Stimulated activated naive CD4-positive, alpha-beta T cell treated with Interleukin-2 at 50 U/mL for 16 hours (primary cell): Measurements from ENCODE around the gene REEP3.

ENCODE experiments used
- DNase-seq: peaks from one replicate; lab custom pipeline; 2025; lab: John Stamatoyannopoulos, UW

The REEP3 gene

DNA sequence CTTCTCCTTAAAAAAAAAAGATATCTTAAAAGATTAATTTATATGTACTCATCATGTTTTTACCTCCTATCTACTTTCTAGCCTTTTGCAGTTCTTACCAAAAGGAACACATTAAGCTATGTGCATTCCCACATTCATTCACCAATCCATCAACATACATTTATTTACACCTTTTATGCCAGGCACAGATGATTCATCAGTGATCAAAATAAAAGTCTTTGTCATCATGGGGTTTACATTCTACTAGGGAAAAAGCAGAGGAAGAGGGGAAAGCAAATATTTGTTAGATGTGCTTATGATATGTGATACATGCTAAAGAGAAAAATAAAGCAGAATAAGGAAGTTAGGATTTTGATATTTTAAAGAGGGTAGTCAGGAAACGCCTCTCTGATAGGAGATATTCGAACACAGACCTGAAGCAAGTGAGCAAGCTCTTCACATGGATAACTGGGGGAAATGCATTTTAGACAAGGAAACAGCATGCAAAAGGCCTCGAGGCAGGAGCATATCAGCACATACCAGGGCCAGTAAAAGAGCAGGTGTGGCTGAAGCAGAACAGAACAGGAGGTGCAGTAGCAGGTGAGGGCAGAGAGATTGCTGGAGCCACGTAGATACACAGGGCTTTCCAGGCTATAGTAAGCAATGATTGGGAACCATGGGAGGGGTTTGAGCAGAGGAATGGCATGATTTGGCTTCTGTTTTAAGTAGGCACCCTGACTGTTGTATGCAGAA is 67.4 kb downstream of the REEP3 start:
- DNase-seq = no peak

GRCh38 chr10:63591600-63592379 is 70.6 kb downstream of the REEP3 start:
- DNase-seq = no peak

DNA sequence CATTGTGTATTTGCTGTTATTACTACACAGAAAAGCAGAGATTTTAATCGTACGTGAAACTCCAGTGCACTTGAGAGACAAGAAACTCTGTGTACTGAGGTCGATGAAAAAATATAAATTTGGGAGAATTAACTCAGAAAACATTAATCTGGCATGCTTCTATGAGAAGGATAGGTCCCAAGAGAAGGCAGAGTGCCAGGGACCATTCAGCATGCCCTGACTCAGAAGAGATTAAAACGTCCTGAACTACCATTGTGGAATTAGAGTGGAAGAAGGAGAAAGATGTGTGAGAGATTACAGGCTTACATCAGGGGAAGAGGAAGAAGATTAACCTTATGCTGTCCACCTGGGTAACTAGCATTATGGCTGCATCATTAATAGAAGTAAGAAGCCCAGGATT is 72.4 kb downstream of the REEP3 start:
- no peak for DNase-seq

- DNase-seq = no peak
These were observed 73.9 kb downstream of the REEP3 start for GRCh38 chr10:63595072-63595471.

DNA sequence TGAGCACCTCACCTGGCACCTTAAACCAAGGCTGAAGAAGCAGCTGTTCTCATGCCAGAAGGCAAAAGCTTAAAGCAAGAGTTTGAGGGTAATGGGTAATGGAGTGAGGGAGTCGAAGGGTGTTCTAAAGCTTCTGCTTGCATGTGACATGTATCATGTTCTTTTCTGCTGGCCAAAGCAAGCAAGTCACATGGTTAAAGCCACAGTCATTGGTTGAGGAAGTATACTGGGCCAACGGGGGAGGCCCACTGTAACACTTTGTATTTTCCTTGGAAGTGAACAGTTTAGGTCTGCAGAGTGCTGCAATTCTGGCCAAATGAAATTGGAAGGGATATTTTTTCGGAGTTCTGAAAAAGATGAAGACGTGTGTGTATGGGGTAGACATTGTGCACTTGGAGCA is 75.7 kb downstream of the REEP3 start:
- no peak for DNase-seq

- DNase-seq = no peak
These were observed 79.3 kb downstream of the REEP3 start for GRCh38 chr10:63600540-63600939.

DNA sequence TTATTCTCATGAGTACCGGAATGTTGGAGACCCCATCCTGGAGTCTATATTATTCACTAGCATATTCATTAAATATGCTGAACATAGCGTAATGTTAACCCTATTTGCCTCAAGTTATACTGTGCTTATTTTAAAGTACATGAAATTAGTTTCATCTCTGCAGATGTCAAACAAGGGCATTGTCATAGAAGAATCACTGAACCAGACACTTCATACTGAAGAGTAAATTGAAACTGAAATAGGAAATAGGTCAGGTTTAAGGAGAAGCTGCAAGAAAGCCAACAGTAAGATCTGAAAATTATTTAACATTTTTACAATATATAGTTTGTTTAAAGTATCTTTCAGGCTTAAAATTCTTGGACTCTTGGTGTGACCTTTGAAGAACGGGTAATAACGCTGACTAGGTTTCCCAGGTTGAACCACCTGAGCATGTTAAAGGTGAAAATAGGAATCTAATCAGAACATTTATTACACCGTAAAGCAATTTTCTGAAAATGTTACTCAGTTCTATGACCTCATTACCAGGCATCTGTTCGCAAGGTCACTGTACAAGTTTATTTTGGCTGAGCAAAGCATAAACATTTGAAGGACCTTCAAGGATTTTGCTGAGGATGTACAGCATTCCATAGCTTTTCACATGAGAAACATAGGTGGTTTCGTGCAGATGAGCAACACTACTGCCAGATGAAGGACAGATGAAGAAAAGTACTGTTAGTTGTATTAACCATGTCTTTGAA is 82.7 kb downstream of the REEP3 start:
- no peak for DNase-seq

GRCh38 chr10:63605197-63605967 is 84.2 kb downstream of the REEP3 start:
- DNase-seq = no peak

DNA sequence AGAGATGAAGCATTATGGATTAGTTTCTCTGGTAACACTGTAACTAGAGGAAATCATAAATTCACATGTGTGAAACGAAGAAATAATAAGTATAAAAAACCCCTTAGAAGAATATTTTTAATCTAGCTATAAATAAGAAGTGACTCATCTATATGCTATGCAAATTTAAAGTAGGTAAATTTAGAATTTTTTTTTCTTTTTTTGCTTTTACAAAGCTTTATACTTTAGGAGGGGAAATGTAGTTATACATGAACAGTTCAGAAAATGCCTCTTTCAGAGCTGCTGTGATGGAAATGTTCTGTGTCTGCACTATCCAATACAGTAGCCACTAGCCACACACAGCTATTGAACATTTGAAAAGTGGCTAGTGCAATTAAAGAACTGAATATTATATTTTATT is 87.3 kb downstream of the REEP3 start:
- DNase-seq = no peak

- no peak for DNase-seq
These were observed 89.9 kb downstream of the REEP3 start for GRCh38 chr10:63611078-63611477.

DNA sequence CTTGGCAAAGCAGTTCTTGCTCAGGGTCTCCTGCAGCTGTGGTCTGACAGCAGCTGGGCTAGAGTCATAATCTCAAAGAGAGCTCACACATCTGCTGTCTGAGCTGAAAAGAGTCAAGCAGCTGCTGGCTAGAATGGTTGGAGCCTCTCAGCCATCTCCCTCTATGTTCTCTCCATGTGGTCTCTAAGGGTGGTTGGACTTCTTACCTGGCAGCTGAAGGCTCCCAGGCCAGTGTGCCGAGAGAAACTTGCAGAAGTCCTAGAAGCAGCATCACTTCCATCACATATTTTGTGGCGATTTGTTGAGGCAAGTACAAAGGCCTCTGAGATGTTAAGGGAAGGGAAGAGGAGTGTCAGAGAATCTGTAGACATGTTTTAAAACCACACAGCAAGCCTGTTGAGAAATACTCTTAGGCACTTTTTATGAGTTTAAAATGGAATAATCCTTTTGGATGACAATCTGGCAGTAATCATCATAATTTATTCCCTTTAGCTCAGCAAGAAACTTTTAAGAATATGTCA is 93.2 kb downstream of the REEP3 start:
- no peak for DNase-seq

GRCh38 chr10:63618552-63618951 is 97.4 kb downstream of the REEP3 start:
- DNase-seq = no peak

DNA sequence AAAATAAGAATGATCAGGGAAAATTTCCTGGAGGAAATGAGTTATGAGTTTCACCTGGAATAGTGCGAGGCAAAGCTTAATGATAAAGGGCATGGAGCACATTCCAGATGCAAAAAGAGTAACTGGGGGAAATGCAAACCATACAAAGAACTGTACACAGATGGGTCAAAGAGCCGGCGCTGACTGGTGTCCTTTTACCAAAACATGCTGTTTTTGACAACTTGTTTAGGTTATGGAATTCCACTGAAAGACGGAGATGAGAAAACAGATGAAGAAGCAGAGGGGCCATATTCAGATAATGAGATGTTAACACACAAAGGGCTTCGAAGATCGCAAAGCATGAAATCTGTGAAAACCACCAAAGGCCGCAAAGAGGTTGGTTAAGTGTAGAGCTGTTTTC is 98.2 kb downstream of the REEP3 start:
- no peak for DNase-seq

GRCh38 chr10:63622097-63622496 is 100.9 kb downstream of the REEP3 start:
- no peak for DNase-seq

DNA sequence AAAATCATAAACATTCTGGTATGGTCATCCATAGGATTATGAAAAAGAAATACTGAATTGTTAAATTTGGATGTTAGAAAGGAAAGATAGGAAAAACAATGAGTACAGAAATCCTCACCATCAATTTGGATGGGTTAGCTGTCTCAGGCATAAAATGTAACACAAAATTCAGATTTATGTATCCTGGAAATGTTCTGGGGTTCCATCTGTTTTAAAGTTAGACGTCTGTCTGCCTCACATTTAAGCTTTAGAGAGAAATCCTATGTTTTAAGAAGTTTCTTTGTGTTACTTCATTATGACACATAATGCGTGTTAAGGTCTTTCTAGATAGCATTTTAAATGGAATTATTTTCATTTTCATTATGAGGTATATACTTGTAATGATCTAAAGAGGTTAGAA is 103.5 kb downstream of the REEP3 start:
- DNase-seq = no peak

GRCh38 chr10:63627396-63627795 is 106.2 kb downstream of the REEP3 start:
- no peak for DNase-seq

DNA sequence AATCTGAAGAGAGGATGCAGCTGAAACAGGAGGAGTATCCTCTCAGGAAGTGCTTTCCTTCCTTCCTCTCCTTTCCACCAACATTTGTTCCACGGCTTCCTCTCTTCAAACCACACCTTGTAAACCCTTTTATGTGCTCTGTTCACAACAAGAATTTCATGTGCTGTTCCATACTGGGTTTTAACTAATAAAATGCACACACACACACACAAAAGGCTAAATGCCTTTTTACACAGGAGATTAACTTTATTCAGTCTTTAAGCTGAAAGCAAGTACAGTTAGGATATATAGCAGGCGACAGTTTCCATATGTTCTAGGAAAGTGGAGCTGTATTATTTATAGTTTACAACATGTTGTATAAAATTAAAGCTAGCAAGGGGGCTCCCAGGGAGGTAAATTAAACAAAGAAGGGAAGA is 106.7 kb downstream of the REEP3 start:
- no peak for DNase-seq

DNA sequence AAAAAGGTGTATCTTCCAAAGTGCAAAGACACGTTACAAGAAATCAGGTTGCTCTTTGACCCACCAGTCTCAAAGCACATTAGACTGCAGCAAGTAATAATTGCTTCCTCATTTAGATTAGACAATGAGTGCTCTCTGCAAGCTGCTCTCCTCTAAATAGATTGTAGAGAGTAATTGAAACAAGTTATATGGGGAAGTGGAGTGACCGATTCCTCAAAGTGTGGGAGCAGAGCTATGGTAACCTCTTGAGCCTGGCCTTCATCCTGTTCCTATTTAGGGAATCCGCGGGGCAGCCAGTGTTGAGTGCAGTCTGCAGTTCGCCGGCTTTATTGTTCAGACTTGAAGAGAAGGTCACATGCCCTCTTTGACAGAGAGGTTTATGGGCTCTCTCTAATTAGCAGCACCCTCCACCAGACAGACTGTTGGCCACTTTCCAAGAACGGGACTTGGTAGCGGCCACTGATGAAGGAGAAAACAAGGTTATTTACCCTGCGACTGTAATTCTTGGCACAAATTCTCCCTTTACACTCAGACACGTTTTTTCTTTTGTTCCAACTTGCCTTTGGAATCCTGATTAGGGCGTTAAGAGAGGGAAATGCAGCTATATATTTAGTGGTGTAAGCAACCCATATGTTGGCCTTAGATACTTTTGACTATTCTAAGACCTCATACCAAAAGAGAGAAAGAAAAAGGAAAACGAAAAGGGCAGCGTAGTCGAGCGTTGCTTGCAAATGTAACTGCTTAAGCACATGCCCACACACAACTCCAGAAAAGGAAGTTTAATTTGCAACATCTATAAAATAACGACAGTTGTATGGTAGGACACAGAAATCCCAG is 107.5 kb downstream of the REEP3 start:
- DNase-seq = no peak

DNA sequence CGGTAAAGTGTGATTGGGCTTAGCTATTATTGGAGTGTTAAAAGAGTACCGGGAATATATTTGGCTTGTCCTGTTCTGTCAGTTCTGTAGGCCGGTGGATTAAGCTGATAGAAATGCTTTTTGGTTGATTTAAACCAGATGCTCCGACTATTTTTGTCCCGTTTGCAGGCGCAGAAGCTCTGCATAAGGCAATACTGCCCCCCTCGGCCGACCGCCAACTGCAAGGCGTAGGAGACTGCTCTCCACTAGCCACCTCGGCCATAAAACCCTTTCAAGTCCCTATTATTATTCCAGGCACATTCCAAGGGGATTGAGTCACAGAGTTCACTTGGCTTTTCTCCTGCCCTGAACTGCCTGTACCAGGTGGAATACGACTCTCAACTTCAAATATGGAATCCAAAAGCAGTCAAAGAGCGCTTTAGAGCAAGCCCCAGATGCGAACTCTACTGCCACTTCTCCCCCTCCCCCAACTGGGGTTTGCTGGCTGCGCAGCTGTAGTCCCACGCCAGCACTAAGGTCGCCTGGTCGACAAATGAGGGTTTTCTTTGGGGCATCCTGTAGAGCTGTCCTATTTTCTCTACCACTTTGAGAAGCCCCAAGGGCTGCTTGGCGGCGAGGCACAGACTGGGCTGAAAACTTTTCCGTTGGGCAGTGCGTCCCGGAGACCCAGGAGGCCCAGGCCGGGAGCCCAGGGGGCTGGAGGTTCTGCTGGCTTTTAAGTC is 108.3 kb downstream of the REEP3 start:
- DNase-seq = peak; percentile 79
